Duodenal mucosa (tissue), 2 donors: ENCODE results near the gene INMT.
A peak's percentile ranks its signal among the peaks of the same experiment; 100 is the strongest.

Experiments used
- H3K27ac ChIP-seq: one replicate; pipeline ENCODE4 v1.7.0; 2013; ENCODE audit warnings: low read depth, low read length
- H3K27me3 ChIP-seq, 2 donors: one replicate each; pipeline ENCODE4 v1.7.0; 2013; ENCODE audit warnings: low read length in 2 of 2, control low read depth in 1 of 2; ENCODE audit not compliant: insufficient read depth in 2 of 2, control insufficient read depth in 1 of 2
- H3K36me3 ChIP-seq, 2 donors: one replicate each; pipeline ENCODE4 v1.7.0; 2013; ENCODE audit warnings: low read length in 2 of 2, control low read depth in 1 of 2; ENCODE audit not compliant: insufficient read depth in 2 of 2, control insufficient read depth in 1 of 2
- H3K4me1 ChIP-seq, 2 donors: one replicate each; pipeline ENCODE4 v1.7.0; 2013; ENCODE audit warnings: low read length in 2 of 2, control low read depth in 1 of 2; ENCODE audit not compliant: insufficient read depth in 2 of 2, control insufficient read depth in 1 of 2
- H3K4me3 ChIP-seq, 2 donors: one replicate each; pipeline ENCODE4 v1.7.0; 2013; ENCODE audit warnings: low read length in 2 of 2, low read depth in 1 of 2
- H3K9ac ChIP-seq, 2 donors: one replicate each; pipeline ENCODE4 v1.7.0; 2013; ENCODE audit warnings: low read length in 2 of 2, low read depth in 1 of 2
- H3K9me3 ChIP-seq, 2 donors: one replicate each; pipeline ENCODE4 v1.7.0; 2013; ENCODE audit warnings: low read length in 2 of 2, control low read depth in 1 of 2; ENCODE audit not compliant: control insufficient read depth in 1 of 2

Gene INMT

GRCh38 chr7:30745261-30745941, 6.5 kb upstream of the INMT start:
- Histone ChIP-seq H3K4me1 (peaks cover 4% of the 10 kb centered on the region in 2 donors), H3K27ac (no peak overlapping the region), H3K4me3 (no peak overlapping the region), H3K9ac (no peak overlapping the region), H3K36me3 (no peaks in the 10 kb centered on the region), H3K27me3 (no peaks in the 10 kb centered on the region), H3K9me3 (no peaks in the 10 kb centered on the region)

GRCh38 chr7:30750010-30750409, 1.9 kb upstream of the INMT start:
- Histone ChIP-seq H3K9ac (no peak overlapping the region), H3K4me3 (no peak overlapping the region), H3K36me3 (no peaks in the 10 kb centered on the region), H3K4me1 (peaks cover 26 to 31% of the 10 kb centered on the region in 2 donors), H3K27me3 (no peaks in the 10 kb centered on the region), H3K27ac (no peak overlapping the region), H3K9me3 (no peaks in the 10 kb centered on the region)

- Histone ChIP-seq H3K9ac (peak overlapping the region in 1 of 2 donors; percentile 12), H3K4me3 (peak overlapping the region in 1 of 2 donors; percentile 31), H3K27me3 (no peaks in the 10 kb centered on the region), H3K27ac (peak overlapping the region; percentile 53), H3K9me3 (no peaks in the 10 kb centered on the region), H3K4me1 (peaks cover 26 to 31% of the 10 kb centered on the region in 2 donors), H3K36me3 (no peaks in the 10 kb centered on the region)
These were observed 968 bp upstream of the INMT start for GRCh38 chr7:30750683-30751650.

DNA sequence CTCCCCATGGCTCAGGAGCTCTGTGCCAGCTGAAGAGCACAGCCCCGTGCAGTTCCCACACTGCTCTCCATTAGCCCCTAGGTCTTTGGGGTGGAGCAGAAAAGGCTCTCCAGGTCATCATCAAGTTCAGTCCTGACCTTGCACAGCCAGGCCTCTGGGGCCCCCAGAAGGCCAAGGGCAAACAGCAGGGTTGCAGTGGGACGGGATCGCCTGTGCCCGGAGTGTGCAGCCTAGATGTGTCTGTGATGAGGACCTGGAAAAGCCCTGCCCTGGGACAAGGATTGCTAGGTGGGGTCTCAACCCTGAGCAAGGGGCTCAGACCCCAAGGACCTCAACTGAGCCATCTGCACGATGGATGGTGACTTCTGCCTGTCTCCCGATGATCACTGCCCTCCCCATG, 549 bp downstream of the INMT start:
- Histone ChIP-seq H3K27ac (peak overlapping the region; percentile 43), H3K9me3 (no peaks in the 10 kb centered on the region), H3K27me3 (no peaks in the 10 kb centered on the region), H3K4me1 (peaks cover 26 to 31% of the 10 kb centered on the region in 2 donors), H3K36me3 (no peaks in the 10 kb centered on the region), H3K9ac (no peak overlapping the region), H3K4me3 (peak overlapping the region; percentile 21 to 32)

DNA sequence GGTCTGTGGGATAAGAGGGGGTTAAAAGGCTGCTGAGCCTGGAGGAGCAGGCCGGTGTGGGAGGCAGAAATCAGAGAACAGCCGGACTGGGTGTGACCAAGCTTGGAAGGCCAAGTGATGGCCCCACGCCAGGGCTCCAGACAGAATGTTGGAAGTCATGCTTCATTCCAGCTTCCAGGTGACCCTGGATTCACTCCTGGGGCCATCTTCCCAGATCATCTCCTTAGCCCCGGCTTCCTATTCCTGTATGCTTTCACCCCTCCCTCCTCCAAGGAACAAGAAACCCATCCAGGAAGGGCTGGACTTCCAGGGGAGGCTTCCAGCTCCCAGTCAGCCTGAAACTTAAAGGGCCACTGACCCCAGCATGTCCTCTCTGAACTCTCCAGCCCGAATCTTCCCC, 1.0 kb downstream of the INMT start:
- H3K36me3 ChIP-seq, result no peaks in the 10 kb centered on the region
- no peaks in the 10 kb centered on the region for H3K27me3 ChIP-seq
- peak overlapping the region; percentile 21 to 32 for H3K4me3 ChIP-seq
- H3K9ac ChIP-seq, result no peak overlapping the region
- H3K4me1 ChIP-seq, result peaks cover 26 to 31% of the 10 kb centered on the region in 2 donors
- peak overlapping the region; percentile 43 for H3K27ac ChIP-seq
- no peaks in the 10 kb centered on the region for H3K9me3 ChIP-seq

DNA sequence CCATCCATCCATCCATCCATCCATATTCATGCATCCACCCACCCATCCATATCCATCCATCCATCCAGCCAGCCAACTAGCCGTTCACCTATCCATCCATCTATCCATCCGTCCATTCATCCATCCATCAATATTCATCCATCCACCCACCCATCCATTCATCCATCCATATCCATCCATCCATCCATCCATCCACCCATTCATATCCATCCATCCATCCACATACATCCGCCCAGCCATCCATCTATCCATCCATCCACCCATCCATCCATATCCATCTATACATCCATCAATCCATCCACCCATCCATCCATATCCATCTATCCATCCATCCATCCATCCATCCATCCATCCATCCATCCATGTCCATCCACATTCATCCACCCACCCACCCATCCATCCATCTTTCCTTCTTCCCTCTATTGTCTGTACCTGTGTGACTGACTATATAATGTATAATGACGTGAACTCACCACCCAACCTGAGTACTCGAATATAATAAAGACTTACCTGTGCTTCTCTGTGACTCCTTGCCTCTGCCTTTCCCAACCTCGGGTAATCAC, 2.5 kb downstream of the INMT start:
- Histone ChIP-seq H3K27me3 (no peaks in the 10 kb centered on the region), H3K27ac (no peak overlapping the region), H3K4me3 (no peak overlapping the region), H3K9me3 (no peaks in the 10 kb centered on the region), H3K9ac (no peak overlapping the region), H3K4me1 (peaks cover 26 to 31% of the 10 kb centered on the region in 2 donors), H3K36me3 (no peaks in the 10 kb centered on the region)

- Histone ChIP-seq H3K9ac (no peak overlapping the region), H3K4me3 (no peak overlapping the region), H3K27me3 (no peaks in the 10 kb centered on the region), H3K9me3 (no peaks in the 10 kb centered on the region), H3K36me3 (no peaks in the 10 kb centered on the region), H3K27ac (no peak overlapping the region), H3K4me1 (peaks cover 22 to 26% of the 10 kb centered on the region in 2 donors)
These were observed 3.6 kb downstream of the INMT start for GRCh38 chr7:30755384-30756154.

- H3K4me3 ChIP-seq, result no peak overlapping the region
- H3K36me3 ChIP-seq, result no peaks in the 10 kb centered on the region
- no peaks in the 10 kb centered on the region for H3K27me3 ChIP-seq
- H3K9ac ChIP-seq, result no peak overlapping the region
- H3K9me3 ChIP-seq, result no peaks in the 10 kb centered on the region
- H3K4me1 ChIP-seq, result peaks cover 6 to 10% of the 10 kb centered on the region in 2 donors
- H3K27ac ChIP-seq, result no peak overlapping the region
These were observed 5.4 kb downstream of the INMT start for GRCh38 chr7:30757342-30757692.

- peaks cover 5 to 12% of the 10 kb centered on the region in 2 donors for H3K4me1 ChIP-seq
- no peak overlapping the region for H3K27ac ChIP-seq
- no peaks in the 10 kb centered on the region for H3K9me3 ChIP-seq
- H3K36me3 ChIP-seq, result no peaks in the 10 kb centered on the region
- no peak overlapping the region for H3K9ac ChIP-seq
- no peaks in the 10 kb centered on the region for H3K27me3 ChIP-seq
- no peak overlapping the region for H3K4me3 ChIP-seq
These were observed 8.7 kb downstream of the INMT start for GRCh38 chr7:30760514-30761213.
